ENCODE data around the gene UBE2H.

UBE2H gene

GRCh38 chr7:129959471-129960203 lies 6.9 kb upstream of the UBE2H start:
- no peak for DNase-seq (ENCODE audit: low read depth)
- TF ChIP-seq CTCF (IDR thresholded peaks at IDR 0.05; ENCODE audit: control insufficient read depth, extremely low read depth, insufficient read depth), result no peak
- H3K4me3 ChIP-seq (ENCODE audit: low read depth, low read length), result no peak overlapping the region

- DNase-seq (ENCODE audit: low read depth), result no peak
- no peak overlapping the region for H3K4me3 ChIP-seq (ENCODE audit: low read depth, low read length)
Measured at GRCh38 chr7:129958643-129959470, 6.1 kb upstream of the UBE2H start.

GRCh38 chr7:129955993-129956543 lies 3.3 kb upstream of the UBE2H start:
- H3K4me3 ChIP-seq (ENCODE audit: low read depth, low read length), result no peak overlapping the region
- no peak for TF ChIP-seq CTCF (IDR thresholded peaks at IDR 0.05; ENCODE audit: control insufficient read depth, extremely low read depth, insufficient read depth)
- no peak for DNase-seq (ENCODE audit: low read depth)

More at GRCh38 chr7:129958643-129959470, 6.1 kb upstream of the UBE2H start:
- no peak for TF ChIP-seq CTCF (IDR thresholded peaks at IDR 0.05; ENCODE audit: control insufficient read depth, extremely low read depth, insufficient read depth)

- DNase-seq (ENCODE audit: low read depth), result no peak
- TF ChIP-seq CTCF (IDR thresholded peaks at IDR 0.05; ENCODE audit: control insufficient read depth, extremely low read depth, insufficient read depth), result 0 out of 2 replicates have a peak, but pooled peaks have one; percentile 7
- peak overlapping the region; percentile 91 for H3K4me3 ChIP-seq (ENCODE audit: low read depth, low read length)
Measured at GRCh38 chr7:129952086-129952652, 591 bp downstream of the UBE2H start.

GRCh38 chr7:129951226-129952085 lies 1.3 kb downstream of the UBE2H start:
- DNase-seq (ENCODE audit: low read depth), result no peak
- no peak for TF ChIP-seq CTCF (IDR thresholded peaks at IDR 0.05; ENCODE audit: control insufficient read depth, extremely low read depth, insufficient read depth)
- H3K4me3 ChIP-seq (ENCODE audit: low read depth, low read length), result peak overlapping the region; percentile 91

GRCh38 chr7:129950933-129951225 lies 1.9 kb downstream of the UBE2H start:
- no peak for TF ChIP-seq CTCF (IDR thresholded peaks at IDR 0.05; ENCODE audit: control insufficient read depth, extremely low read depth, insufficient read depth)
- no peak for DNase-seq (ENCODE audit: low read depth)
- peak overlapping the region; percentile 91 for H3K4me3 ChIP-seq (ENCODE audit: low read depth, low read length)
